Measurements from ENCODE around the gene PTGS1.
"Not testable (repeated sequence)": the region's sequence is repeated elsewhere in the genome, so short reads cannot be mapped to it uniquely, and the experiment has no call there.

- TF ChIP-seq CTCF (conservative IDR thresholded peaks at IDR 0.05 in 1 of 2, IDR thresholded peaks at IDR 0.05 in 1 of 2; ENCODE audit: extremely low read depth in 1 of 2, insufficient read depth in 1 of 2, low read depth in 1 of 2, low read length in 2 of 2); EZH2 (IDR thresholded peaks at IDR 0.05; ENCODE audit: borderline replicate concordance, low read length): not testable (repeated sequence)
Observed at GRCh38 chr9:122324665-122325064, 46.2 kb upstream of the PTGS1 start.

All from mammary epithelial cell (primary cell).